GM13976 (cell line): ENCODE results near the gene MRPL9.

Source experiments
- DNase-seq: peaks from one replicate; pipeline ENCODE4 v3.0.0; 2012; ENCODE audit warnings: low spot score
- in situ Hi-C: fragments of 300-500 bp; cut with MboI; formaldehyde crosslinking; loops from one replicate; pipeline ENCODE4 v1.12.0; 2022; ENCODE audit warnings: low sequenced_read_pairs, mixed read lengths, inconsistent platforms; ENCODE audit not compliant: unreplicated experiment
- TF ChIP-seq, protein P1 (sequence below): IDR thresholded peaks from 2 replicates; pipeline ENCODE4 v1.5.1; 2012; ENCODE audit warnings: borderline replicate concordance, mild to moderate bottlenecking; ENCODE audit not compliant: insufficient read depth; ENCODE audit errors: extremely low read depth, missing control alignments, control extremely low read depth

Gene MRPL9

DNA sequence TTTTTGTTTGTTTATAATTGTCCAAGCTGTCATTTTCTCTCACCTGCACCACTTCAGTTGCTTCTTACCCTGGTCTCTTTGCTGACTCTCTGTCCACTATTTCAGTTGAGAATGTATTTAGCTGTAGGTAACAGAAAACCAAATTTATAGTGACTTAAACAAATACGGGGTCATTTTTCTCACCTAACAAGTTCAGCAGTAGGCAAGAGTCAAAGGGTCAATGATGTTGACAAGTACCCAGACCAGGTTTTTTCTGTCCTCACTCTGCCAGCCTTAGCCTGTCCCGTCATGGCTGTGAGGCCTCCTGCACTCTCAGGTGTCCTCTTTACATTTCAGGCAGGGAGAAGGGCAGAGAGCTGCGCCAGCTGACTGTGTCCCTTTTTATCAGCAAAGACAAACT lies 30.2 kb downstream of the MRPL9 start:
- no peak for DNase-seq
- in situ Hi-C loops = no loop called here
- TF ChIP-seq, protein P1, sequence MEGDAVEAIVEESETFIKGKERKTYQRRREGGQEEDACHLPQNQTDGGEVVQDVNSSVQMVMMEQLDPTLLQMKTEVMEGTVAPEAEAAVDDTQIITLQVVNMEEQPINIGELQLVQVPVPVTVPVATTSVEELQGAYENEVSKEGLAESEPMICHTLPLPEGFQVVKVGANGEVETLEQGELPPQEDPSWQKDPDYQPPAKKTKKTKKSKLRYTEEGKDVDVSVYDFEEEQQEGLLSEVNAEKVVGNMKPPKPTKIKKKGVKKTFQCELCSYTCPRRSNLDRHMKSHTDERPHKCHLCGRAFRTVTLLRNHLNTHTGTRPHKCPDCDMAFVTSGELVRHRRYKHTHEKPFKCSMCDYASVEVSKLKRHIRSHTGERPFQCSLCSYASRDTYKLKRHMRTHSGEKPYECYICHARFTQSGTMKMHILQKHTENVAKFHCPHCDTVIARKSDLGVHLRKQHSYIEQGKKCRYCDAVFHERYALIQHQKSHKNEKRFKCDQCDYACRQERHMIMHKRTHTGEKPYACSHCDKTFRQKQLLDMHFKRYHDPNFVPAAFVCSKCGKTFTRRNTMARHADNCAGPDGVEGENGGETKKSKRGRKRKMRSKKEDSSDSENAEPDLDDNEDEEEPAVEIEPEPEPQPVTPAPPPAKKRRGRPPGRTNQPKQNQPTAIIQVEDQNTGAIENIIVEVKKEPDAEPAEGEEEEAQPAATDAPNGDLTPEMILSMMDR = no peak

DNA sequence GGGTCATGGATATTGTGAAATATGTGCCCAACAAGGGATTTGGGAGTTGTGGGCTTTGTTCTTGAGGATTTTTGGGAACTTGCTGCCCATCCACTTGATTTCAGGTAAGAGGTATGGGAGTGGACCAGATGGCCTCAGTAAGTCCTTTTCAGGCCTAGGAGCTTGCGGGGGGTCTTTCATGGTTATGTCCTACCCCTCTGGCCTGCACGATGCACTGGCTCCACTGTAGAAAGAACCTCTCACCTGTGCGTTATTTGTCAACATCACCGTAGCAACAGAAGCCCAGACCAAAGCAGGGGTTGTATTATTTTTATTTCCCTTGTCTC lies 33.4 kb downstream of the MRPL9 start:
- DNase-seq = peak; percentile 6
- TF ChIP-seq, protein P1 = no peak
- in situ Hi-C loops = no loop called here

DNA sequence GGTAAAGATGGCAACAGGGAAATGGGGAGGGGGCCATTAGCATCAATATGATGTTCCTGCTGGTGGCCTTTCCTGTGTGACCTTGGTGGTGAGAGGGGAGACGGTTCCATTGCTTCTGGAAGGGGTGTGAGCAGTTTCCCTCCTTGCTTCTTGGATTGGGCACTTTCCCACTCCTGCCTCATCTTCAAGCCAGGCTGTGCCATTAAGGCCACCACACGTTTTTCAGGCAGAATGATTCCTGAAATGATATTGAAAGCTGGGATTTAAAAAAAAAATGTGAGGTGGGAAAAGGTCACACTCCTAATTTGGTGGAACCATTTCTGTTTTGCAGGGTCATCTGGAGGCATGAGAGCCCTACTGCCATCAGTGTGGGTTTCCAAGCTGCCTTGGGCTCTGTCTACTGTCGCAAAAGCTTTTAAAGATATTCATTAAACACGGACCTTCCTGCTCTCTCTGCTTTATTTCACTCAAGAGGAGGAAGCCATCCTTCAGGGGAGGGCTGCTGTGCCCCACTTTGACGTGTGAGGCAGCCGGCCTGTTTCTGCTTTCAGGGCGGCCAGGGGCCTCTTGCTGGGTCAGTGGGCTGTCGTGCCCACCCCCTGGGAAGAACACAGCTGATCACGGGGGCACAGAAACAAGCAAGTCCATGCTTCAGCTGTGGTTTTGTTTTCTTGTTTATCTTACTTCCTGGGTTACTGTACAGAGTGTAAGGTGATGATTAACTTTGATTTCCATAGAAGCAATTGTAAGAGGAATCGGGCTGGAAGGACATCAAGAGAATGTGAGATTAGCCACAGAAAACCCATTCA lies 33.9 kb downstream of the MRPL9 start:
- TF ChIP-seq, protein P1 = no peak
- in situ Hi-C loops = no loop called here
- peak; percentile 9 for DNase-seq

DNA sequence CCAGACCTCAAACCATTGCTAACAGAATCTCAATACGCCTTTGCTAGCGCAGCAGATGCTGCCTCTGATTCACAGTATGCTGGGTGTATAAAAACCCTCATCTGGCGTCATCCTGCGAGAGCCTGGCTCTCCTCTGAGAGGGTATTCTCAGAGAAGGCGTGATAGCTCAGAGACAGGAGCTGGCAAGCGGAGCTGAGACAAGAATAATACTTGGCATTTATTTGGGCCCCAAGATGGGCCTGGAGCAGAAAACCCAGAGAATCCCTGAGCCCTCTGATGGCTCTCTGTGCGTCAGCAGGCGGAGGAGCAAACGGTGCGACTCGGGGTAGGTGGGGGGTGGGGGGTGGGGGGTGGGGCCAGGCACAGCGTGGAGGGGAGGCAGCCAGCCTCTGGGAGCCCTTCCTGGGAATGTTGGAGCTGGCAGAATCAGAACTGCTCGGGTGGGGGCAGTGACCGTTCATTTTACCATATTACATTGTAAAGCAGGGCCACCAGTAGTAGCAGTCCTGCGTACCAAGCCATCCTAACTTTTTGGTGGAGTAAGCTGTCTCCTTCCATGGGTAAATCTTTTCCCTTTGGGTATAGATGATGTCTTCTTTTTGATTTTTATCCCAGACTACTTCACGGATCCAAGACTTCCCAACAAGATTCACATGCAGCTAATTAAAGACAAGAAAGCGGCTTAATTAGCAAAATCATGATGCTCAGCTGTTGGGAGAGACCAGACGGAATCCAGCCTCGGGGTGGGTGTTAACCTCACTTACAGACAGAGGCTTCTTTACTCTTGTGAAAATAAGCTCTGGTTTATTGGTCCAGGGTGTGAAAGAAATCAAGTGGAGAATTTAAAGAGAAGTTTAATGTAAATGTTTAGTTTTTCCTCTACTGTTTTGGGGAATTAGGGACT lies 34.9 kb downstream of the MRPL9 start:
- in situ Hi-C loops = no loop called here
- peak; percentile 7 for DNase-seq
- TF ChIP-seq, protein P1 = no peak

DNA sequence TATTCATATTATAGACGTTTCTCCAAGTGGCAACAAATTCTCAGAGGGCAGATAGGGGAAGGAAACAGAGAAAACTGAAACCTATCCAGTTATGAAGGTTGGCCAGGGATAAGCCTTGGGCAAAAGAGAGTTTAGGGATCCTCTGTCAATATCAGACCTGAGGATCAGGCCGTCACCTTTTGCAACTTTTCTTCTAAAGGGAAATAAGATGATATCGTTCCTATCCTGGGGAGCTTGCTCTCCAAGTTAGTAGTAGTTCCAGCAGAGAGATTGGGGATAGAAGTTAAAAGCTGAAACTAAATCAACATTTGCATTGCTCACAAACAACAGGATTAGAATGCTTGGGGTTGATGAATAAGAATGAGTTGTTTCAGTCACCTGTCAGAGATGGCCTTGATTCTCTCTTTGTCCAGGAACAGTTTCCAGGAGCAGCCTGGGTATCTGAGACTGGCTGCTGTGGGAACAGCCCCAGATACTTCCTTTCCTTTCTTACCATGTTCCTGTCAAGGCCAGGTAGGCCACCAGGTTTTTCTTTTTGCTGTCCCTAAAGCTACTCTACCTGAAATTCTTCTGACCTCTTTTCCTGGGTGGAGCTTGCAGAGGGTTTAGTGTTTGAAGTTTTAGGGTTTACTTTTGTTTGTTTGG lies 39.4 kb downstream of the MRPL9 start:
- peak; percentile 4 for DNase-seq
- TF ChIP-seq, protein P1 = no peak
- in situ Hi-C loops = no loop called here

DNA sequence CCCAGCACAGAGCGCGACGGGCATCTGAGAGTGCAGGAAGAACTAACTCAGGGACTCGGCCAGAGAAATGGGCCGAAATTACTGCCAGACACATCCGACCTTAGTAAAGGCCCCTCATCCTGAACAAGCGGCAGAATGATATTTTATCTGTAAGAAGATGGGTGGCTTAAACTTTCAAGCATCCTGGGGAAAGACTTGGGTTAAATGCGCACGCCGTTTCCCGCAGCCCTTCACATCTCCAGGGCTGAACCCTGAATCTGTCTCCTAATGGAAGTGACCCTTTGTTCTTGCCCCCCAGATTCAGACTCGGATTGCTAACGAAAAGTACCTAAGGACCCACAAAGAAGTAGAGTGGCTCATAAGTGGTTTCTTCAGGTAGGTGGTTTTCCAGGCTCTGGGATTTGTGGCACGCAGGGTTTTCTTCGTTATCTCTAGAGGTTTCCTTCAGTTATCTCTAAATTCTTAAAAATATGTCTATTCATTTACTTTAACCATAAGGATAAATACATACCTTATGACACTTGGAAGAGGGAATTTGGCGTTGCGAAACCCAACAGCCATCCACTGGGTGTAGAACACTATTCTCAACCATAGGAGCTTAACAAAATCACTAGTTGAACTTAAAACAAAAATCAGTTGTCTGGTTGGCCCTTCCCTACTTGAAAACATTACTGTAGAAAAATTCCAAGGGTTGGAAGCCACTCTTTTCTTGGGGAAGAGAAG lies 41.3 kb downstream of the MRPL9 start:
- TF ChIP-seq, protein P1 = no peak
- no peak for DNase-seq
- in situ Hi-C loops = no loop called here
